GM21423 (cell line): ENCODE measurements around the gene TBC1D30.
A peak's percentile ranks its signal among the peaks of the same experiment; 100 is the strongest.
"Not testable (repeated sequence)": the region's sequence is repeated elsewhere in the genome, so short reads cannot be mapped to it uniquely, and the experiment has no call there.

Source experiments
- ATAC-seq: cut with Tn5 transposase; IDR thresholded peaks from one replicate; pipeline ENCODE4 v1.9.1; 2021; ENCODE audit warnings: mild to moderate bottlenecking, moderate library complexity; ENCODE audit not compliant: unreplicated experiment

The TBC1D30 gene

DNA sequence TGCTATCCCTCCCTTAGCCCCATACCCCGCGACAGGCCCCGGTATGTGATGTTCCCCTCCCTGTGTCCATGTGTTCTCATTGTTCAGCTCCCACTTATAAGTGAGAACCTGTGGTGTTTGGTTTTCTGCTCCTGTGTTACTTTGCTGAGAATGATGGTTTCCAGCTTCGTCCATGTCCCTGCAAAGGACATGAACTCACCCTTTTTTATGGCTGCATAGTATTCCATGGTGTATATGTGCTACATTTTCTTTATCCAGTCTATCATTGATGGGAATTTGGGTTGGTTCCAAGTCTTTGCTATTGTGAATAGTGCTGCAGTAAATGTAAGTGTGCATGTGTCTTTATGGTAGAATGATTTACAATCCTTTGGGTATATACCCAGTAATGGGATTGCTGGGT, 24.0 kb downstream of the TBC1D30 start:
- ATAC-seq, result not testable (repeated sequence)

DNA sequence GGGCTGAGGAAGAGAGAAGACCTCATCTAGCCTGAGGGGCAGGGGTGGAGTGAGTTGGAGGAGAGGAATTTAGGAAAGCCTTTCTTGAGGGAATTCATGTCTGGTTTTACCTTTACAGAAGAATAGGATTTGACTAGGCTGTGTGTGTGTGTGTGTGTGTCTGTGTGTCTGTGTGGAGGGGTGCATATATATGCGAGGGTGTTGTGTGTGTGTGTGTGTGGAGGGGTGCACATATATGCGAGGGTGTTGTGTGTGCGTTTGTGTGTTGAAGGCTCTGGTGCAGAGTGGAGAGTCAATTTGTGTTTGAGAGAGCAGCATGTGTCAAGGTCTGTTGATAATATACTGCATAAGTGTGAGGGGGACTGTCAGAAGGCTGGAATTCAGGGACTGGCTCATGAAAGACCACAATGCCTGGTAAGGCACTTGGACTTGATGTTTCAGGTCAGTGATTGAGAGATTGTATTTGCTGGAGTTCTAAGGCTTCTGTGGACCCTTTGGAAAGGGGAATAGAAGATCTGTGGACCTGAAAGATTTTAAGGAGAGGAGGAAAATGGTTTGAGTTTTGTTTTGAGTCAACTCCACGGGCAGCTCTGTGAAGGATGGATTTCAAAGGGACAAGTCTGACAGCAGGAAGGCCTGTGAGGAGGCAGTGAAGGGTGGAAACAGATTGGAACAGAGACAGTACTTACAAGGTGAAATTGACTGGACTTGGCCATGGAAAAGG, 34.6 kb downstream of the TBC1D30 start:
- ATAC-seq, result no peak

DNA sequence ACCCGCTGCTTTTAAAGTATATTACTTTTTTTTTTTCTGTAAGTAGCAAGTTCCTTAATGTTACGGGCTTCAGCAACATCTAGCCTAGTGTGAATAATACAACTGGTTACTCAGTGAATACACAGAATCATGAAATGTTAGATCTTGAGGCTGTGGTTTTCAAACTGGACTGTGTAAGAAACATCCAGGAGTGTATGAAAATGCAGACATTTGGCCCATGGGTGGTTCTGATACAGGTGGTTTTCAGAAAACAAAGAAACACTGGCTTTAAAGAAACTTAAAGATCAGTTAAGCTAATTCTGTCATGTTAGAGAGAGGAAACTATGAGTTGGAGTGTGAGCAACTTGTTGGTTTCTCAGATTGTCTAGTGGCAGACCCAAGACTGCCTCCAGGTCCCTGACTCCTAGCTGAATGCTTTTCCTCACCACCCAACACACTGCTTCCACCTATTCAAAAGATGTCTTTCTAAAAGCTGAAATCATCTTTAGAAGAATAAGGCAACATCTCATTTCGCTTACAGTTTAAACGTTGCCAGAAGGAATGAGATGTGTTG, 36.1 kb downstream of the TBC1D30 start:
- no peak for ATAC-seq

DNA sequence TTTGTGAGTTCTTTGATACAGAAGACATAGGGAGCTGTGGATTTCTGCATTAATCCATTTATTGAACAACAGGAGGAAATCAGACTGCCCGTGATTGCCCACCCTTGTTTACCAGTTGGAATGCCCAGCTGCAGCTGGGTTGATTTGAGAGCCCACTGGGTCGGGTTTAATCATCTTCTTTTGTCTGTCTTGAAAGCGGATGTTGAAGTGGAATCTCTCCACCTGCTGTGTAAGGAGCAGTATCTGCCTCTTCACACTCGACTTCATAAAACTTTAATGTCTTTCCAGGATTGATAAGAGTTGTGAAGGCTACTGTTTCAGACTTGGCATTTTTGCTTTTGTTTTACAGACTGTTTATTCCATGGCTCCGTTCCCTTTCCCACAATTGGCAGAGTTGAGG, 39.9 kb downstream of the TBC1D30 start:
- no peak for ATAC-seq

DNA sequence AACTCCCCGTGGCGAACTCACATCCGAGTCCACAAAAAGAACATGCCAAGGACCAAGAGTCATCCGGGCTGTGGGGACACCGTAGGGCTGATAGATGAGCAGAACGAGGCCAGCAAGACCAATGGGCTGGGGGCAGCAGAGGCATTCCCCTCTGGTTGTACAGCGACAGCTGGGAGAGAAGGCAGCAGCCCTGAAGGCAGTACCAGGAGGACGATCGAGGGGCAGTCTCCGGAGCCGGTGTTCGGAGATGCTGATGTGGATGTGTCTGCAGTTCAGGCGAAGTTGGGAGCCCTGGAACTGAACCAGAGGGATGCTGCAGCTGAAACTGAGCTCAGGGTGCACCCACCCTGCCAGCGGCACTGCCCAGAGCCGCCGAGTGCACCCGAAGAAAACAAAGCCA, 50.7 kb downstream of the TBC1D30 start:
- ATAC-seq, result no peak

DNA sequence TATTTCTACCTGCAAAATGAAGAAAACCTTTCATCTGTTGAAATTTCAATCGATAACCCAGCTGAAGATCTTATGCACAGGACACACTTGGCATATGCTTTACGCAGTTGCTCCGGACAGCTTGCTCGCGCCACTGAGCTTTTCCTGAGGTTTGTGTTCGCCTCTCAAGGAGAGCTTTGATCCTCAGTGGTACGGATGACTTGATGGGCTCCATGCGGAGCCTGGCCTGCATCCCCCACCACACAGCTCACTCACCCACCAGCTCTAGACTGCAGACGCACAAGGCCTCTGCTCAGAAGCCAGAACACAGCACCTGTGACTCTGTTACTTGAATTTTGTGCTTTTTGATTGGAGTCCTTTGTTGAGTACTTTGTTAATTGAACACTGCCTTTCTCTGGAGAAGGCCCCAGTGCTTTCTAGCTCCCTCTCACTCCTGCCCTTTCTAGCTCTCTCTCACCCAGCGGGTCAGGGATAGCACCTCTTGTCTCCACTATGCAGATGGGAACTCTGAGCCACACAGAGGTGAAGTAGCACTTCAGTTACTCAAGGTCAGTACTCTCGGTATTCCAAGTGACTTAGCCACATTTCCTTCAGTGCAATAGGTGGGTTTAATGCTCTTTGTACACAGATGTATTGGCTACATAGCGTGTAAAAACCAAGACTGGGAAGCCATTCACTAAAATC, 52.1 kb downstream of the TBC1D30 start:
- ATAC-seq, result peak; percentile 8

DNA sequence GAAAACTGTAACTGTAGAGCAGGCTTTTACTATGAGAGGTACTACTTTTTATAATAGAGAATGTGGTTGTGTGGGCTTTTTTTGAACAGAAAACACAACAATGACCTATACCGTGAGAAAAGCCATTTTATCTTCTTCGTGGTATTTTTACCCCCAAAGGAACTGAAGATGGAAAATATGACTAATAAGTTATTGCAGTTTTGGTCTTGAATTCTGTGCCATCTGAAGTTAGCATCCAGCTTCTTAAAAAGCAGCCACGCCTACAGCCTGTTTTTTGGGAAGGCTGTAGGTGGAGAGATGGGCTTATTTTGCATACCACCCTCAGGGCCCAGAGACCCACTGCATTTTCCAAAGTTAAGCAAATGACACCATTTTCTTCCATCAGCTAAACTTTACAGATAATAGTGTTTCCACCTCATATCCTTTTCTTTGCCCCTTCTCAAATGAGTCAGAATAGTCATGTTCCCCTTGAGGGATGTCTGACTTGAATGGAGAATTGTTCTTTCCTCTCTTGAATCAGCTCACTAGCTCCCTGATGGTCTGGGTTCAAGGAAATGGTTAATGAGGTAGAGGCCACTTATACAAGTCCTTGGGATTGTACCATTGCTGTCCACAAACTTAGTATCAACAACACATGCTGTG, 53.0 kb downstream of the TBC1D30 start:
- ATAC-seq, result peak; percentile 75

DNA sequence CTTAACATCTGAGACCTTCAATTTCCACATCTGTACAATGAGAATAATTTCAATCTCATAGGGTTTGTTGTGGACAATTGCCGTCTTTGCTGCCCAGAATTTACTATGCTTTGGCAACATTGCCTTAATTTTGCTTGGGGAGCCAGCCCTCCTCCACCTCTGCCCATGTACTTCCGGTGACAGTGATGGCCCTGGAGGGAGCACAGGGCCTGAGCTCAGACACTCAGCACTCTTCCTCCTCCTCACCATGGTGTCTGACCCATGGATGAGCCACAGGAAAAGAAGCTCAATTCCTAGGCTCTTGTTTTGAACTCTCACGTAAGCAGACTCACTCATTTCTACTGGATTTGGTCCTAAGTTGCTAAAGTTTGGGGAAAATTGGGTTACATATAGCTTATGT, 58.2 kb downstream of the TBC1D30 start:
- no peak for ATAC-seq

DNA sequence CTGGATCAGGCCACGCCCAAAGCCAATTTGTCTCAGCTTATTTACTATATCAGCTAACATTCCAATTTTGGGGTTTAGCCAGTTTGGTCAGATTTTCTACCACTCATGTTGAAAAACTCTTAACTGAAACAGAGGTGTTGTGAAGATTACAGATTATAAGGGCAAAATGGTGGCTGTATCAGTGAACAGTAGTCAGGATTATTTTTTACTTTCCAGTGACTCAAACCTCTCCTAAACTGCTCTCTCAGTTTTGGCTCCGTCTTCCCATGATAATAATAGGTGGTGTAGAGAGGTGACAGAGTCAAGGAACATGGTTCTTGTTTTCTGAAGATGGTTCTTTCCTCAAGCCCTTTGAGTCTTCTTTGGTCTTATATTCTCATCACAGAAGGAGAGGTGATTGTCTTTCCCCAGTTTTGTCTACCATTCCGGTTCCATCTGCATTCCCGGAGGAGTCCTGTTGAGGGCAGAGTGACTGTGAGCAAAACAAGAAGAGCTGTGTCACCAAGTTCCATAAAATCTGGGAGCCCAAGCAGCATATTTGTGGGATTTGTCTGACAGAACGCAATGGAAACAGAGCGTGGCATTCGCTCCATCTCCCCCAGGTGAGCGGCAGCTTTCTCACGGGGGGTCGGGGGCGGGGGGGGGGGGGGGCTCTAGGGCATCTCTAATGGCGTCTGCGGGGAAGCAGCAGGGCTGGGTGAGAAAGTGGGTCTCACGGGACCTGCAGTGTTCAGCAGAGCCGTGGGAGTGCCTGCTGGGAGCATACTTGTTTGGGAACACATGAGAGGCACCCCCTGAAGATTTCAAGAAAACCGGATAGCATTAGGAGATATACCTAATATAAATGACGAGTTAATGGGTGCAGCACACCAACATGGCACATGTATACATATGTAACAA, 59.1 kb downstream of the TBC1D30 start:
- no peak for ATAC-seq

DNA sequence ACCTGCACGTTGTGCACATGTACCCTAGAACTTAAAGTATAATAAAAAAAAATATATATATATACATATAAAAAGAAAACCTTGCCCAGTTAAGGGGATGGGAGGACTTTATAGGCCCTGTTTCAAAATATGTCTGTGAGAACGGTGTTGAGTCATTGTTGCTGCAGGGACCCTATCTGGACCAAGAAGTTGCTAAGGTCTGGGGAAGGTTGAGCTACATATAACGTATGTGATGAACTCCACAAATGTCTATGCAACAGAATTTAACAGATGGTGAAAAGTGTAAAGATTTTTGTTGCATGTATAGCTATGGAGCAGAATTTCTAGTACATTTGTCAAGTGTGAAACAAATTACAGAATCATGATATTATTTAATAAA, 59.7 kb downstream of the TBC1D30 start:
- ATAC-seq, result no peak

DNA sequence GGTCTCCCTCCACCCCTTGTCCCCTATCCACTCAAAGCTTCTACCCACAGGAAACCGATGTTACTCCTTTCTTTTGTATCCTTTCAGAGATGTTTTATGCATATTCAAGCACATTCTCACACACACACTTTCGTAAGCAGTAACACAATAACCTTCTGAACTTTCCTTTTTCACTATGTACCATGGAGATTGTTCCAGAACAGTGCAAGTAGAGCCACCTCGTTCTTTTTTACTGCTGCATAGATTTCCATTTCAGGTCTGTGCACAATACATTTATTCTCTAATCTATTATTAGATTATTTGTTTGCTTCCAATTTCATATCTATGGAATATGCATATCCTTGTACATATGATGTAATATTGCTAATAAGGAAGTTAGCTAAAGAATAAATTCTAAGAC, 60.3 kb downstream of the TBC1D30 start:
- ATAC-seq, result no peak

DNA sequence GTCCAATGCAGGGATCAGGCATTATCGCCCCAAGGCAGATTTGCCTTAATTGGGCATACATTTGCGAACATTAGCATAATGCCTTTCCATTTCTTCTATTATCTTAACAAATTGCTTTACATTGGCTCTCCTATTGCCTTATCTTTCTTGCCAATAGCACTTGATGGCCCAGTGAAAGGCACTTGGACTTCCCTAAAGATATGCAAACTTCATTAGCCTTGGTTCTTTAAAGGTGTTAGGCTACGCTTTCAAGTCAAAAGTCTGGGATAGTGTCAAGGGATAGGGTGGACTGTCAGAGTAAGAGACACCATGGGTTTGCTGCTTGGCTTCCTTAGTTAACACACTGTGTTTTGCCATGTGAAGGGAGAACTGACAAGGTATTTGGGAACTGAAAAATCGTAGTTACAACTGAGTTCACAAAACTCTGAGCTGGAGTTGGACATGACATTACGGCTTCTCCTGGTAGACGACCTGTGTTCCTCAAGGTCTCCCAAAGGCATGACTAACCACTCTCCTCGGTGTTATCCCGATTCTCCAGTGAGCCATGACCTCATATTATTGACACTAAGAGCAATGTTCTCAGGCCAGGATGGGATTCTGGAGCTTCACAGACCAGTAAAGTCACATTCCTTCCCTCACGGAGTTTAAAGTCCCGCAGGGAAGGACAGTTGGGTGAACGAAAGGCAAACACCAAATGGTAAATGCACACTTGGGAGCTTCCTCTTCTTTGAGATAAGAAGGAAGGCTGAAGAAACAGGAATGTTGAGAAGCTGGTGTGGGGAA, 65.2 kb downstream of the TBC1D30 start:
- ATAC-seq, result no peak

DNA sequence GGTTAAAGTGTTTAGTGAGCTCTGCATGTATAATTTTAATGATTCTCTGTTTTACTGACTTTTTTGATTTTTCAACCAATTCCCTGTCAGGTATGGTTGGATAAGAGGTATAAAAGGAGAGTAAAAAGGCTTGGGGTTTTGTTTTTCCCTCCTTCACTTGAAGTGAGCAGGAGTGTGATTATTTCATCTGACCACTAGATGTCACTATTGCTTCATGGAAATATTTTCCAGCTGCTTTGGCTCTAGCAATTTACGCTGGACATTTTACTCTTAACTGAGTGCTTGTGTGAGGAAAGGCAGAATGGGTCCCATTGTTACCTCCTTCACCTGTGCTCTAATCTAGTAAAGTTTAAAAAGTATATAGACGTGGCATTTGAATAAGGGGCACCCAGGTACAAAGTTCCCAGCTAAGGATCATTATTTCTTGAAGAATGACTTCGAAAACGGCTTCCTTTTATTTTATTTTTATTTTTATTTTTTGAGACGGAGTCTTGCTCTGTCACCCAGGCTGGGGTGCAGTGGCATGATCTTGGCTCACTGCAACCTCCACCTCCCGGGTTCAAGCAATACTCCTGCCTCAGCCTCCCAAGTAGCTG, 66.5 kb downstream of the TBC1D30 start:
- peak; percentile 56 for ATAC-seq

DNA sequence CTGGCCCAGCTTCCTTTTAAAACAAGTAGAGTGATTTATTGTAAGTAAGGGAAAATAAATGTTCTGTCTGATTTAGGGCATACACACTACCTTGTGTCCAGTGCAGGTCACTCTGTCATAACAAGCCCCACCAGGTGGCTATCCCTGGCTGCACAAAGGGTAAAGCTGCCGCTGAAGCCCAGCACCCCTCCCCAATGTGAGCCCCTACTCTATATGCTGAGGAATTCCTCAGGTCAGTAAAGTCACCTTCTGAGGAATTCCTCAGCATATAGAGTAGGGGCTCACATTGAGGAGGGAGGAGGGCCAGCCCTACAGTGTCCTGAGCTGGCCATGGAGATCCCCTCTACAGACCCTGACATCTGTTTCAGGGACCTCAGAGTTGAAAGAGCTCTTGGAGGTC, 67.2 kb downstream of the TBC1D30 start:
- no peak for ATAC-seq

DNA sequence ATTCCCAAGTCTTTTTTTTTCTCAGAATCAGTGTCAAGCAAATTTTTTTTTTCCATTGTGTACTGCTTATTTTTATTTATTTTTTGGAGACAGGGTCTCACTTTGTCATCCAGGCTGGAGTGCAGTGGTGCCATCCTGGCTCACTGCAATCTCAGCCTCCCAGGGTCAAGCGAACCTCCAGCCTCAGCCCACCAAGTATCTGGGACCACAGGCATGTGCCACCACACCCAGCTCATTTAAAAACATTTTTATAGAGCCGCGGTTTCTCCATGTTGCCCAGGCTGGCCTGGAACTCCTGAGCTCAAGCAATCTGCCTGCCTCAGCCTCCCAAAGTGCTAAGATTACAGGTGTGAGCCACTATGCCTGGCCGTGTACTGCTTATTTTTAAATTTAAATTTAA, 68.1 kb downstream of the TBC1D30 start:
- ATAC-seq, result no peak

DNA sequence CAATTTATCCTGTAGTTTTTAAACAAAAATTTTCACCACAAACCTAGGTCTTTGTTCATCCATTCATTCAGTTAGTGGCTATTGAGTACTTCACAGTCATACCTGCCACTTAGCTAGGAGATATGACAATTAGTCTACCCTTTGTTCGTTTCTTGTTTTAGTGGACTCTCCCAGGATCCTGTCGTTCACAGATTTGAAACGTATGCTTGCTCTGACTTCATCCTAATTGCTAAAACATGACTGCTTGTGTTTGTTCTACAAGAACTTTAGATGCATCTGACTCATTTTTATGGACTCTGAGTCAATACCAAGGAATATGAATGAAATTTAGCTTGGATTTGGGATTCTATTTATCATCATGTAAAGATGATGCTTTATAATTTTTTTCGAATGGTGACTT, 69.5 kb downstream of the TBC1D30 start:
- no peak for ATAC-seq

DNA sequence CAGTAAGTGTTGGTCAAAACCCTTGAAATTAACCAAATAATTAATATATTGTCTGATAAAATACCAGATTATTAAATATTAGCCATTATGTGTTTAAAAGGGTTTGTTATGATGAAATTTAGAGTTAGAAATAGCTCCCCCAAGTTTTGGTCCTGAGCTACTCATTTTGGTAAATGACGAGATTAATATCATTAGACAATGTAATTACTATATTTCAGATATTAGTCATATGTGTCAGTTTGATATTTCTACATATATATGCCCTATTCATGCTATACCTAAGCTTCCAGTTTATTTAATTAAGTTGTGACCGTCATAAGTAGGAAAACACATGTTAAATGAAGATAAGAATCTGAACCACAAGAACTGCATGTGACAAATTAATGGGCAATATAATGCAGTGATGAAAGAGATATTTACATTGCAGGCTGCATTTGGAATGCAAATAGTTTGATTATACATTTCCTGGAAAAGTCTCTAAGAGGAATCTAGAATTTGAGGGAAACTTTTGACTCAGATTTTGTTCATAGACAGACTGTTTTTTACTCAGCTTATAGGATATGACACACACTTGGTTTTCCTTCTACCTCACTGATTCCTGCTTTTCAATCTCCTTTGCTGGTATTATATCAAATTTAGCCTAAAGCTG, 70.5 kb downstream of the TBC1D30 start:
- no peak for ATAC-seq

DNA sequence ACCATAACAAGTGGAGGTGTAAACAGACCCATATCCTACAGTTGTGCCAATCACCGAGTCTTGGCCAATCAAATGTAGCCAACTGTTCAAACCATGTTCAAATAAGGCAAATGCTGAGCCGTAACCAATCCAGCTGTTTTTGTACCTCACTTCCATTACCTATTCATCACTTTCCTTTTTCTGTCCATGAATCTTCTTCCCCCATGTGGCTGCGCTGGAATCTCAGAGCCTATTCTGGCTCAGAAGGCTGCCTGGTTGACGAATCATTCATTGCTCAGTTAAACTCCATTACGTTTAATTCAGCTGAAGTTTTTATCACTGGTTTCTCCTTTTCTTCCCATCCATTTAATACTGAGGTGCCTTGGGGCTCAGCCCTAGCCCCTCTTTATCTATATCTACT, 71.1 kb downstream of the TBC1D30 start:
- no peak for ATAC-seq

DNA sequence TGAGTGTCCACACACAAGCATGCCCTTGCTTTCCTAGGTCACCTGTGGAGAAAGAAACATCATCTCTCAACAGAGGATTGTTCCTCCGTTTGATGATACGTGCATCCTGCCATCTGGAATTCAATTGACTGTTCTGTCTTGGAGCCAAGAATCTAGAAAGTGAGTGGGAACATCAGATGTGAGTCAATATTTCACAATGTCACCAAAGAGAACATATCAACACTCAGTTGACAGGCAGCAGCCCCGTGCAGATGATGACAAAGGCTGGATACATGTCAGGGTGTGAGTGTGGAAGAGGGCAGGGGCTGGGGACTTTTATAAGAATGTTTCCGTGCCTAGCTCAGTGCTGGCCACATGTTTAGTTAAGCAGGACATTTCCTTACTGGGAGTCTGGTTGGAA, 76.1 kb downstream of the TBC1D30 start:
- no peak for ATAC-seq
